ENCODE measurements around the gene SHANK3. TPM values are rescaled to one million over a fixed set of nuclear protein-coding genes. Genes with fewer than 3 reads are reported as not detected.

Gene SHANK3
- total and polyA plus RNA-seq, 2 experiments from 2014 or later: 0.52 to 4.9 TPM

- DNase-seq (ENCODE audit: low spot score) (no peak), ATAC-seq (no peak)
- Histone ChIP-seq H3K36me3 (ENCODE audit: insufficient read depth) (no peaks in the 10 kb centered on the region), H3K79me2 (replicated peaks; ENCODE audit: insufficient read depth) (no peaks in the 10 kb centered on the region), H2AFZ (no peak overlapping the region), H3K9me2 (ENCODE audit: insufficient read depth) (no peaks in the 10 kb centered on the region), H3K4me3 (no peak overlapping the region), H3K4me1 (ENCODE audit: insufficient read depth) (no peaks in the 10 kb centered on the region), H3K4me2 (no peak overlapping the region), H4K20me1 (replicated peaks; ENCODE audit: insufficient read depth) (no peaks in the 10 kb centered on the region; the same call in 1 of the 2 replicates), H3F3A (replicated peaks; ENCODE audit: low read depth) (0 out of 2 replicates have a peak, but pooled peaks cover 3% of the 10 kb centered on the region), H3K27me3 (ENCODE audit: insufficient read depth) (peaks cover 17% of the 10 kb centered on the region), H3K27ac (ENCODE audit: low read depth) (no peak overlapping the region)
- Mint-ChIP-seq H3K9me3 (peaks cover 14% of the 10 kb centered on the region), H3K4me1 (peaks cover 7% of the 10 kb centered on the region), H3K27me3 (ENCODE audit: insufficient read depth, low read depth, poor library complexity) (peaks cover 33% of the 10 kb centered on the region), H3K36me3 (ENCODE audit: low read depth) (peaks cover 17% of the 10 kb centered on the region), H3K27ac (no peak overlapping the region), H3K4me3 (no peak overlapping the region)
- TF ChIP-seq EZH2phosphoT487 (IDR thresholded peaks at IDR 0.05; ENCODE audit: unreplicated experiment) (no peak), CREB1 (CRISPR knock-in tag; IDR thresholded peaks at IDR 0.05; ENCODE audit: low read depth) (no peak), ZNF331 (CRISPR knock-in tag; IDR thresholded peaks at IDR 0.05; ENCODE audit: low read depth) (no peak), ETS1 (IDR thresholded peaks at IDR 0.05) (no peak), CTCF (conservative IDR thresholded peaks at IDR 0.05; ENCODE audit: low read depth in 2 of 2) (no peak), POLR2AphosphoS5 (IDR thresholded peaks at IDR 0.05; ENCODE audit: low read depth) (no peak), JUNB (IDR thresholded peaks at IDR 0.05; ENCODE audit: unreplicated experiment) (no peak), ZNF114 (CRISPR knock-in tag; IDR thresholded peaks at IDR 0.05) (no peak), NANOG (IDR thresholded peaks at IDR 0.05; ENCODE audit: borderline replicate concordance) (no peak), STAT1 (IDR thresholded peaks at IDR 0.05; ENCODE audit: unreplicated experiment) (no peak), EZH2 (IDR thresholded peaks at IDR 0.05; ENCODE audit: low read depth, unreplicated experiment) (no peak)
- TF ChIP-seq, protein P1, sequence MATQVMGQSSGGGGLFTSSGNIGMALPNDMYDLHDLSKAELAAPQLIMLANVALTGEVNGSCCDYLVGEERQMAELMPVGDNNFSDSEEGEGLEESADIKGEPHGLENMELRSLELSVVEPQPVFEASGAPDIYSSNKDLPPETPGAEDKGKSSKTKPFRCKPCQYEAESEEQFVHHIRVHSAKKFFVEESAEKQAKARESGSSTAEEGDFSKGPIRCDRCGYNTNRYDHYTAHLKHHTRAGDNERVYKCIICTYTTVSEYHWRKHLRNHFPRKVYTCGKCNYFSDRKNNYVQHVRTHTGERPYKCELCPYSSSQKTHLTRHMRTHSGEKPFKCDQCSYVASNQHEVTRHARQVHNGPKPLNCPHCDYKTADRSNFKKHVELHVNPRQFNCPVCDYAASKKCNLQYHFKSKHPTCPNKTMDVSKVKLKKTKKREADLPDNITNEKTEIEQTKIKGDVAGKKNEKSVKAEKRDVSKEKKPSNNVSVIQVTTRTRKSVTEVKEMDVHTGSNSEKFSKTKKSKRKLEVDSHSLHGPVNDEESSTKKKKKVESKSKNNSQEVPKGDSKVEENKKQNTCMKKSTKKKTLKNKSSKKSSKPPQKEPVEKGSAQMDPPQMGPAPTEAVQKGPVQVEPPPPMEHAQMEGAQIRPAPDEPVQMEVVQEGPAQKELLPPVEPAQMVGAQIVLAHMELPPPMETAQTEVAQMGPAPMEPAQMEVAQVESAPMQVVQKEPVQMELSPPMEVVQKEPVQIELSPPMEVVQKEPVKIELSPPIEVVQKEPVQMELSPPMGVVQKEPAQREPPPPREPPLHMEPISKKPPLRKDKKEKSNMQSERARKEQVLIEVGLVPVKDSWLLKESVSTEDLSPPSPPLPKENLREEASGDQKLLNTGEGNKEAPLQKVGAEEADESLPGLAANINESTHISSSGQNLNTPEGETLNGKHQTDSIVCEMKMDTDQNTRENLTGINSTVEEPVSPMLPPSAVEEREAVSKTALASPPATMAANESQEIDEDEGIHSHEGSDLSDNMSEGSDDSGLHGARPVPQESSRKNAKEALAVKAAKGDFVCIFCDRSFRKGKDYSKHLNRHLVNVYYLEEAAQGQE (IDR thresholded peaks at IDR 0.05; ENCODE audit: unreplicated experiment): no peak
- TF ChIP-seq, protein P2, sequence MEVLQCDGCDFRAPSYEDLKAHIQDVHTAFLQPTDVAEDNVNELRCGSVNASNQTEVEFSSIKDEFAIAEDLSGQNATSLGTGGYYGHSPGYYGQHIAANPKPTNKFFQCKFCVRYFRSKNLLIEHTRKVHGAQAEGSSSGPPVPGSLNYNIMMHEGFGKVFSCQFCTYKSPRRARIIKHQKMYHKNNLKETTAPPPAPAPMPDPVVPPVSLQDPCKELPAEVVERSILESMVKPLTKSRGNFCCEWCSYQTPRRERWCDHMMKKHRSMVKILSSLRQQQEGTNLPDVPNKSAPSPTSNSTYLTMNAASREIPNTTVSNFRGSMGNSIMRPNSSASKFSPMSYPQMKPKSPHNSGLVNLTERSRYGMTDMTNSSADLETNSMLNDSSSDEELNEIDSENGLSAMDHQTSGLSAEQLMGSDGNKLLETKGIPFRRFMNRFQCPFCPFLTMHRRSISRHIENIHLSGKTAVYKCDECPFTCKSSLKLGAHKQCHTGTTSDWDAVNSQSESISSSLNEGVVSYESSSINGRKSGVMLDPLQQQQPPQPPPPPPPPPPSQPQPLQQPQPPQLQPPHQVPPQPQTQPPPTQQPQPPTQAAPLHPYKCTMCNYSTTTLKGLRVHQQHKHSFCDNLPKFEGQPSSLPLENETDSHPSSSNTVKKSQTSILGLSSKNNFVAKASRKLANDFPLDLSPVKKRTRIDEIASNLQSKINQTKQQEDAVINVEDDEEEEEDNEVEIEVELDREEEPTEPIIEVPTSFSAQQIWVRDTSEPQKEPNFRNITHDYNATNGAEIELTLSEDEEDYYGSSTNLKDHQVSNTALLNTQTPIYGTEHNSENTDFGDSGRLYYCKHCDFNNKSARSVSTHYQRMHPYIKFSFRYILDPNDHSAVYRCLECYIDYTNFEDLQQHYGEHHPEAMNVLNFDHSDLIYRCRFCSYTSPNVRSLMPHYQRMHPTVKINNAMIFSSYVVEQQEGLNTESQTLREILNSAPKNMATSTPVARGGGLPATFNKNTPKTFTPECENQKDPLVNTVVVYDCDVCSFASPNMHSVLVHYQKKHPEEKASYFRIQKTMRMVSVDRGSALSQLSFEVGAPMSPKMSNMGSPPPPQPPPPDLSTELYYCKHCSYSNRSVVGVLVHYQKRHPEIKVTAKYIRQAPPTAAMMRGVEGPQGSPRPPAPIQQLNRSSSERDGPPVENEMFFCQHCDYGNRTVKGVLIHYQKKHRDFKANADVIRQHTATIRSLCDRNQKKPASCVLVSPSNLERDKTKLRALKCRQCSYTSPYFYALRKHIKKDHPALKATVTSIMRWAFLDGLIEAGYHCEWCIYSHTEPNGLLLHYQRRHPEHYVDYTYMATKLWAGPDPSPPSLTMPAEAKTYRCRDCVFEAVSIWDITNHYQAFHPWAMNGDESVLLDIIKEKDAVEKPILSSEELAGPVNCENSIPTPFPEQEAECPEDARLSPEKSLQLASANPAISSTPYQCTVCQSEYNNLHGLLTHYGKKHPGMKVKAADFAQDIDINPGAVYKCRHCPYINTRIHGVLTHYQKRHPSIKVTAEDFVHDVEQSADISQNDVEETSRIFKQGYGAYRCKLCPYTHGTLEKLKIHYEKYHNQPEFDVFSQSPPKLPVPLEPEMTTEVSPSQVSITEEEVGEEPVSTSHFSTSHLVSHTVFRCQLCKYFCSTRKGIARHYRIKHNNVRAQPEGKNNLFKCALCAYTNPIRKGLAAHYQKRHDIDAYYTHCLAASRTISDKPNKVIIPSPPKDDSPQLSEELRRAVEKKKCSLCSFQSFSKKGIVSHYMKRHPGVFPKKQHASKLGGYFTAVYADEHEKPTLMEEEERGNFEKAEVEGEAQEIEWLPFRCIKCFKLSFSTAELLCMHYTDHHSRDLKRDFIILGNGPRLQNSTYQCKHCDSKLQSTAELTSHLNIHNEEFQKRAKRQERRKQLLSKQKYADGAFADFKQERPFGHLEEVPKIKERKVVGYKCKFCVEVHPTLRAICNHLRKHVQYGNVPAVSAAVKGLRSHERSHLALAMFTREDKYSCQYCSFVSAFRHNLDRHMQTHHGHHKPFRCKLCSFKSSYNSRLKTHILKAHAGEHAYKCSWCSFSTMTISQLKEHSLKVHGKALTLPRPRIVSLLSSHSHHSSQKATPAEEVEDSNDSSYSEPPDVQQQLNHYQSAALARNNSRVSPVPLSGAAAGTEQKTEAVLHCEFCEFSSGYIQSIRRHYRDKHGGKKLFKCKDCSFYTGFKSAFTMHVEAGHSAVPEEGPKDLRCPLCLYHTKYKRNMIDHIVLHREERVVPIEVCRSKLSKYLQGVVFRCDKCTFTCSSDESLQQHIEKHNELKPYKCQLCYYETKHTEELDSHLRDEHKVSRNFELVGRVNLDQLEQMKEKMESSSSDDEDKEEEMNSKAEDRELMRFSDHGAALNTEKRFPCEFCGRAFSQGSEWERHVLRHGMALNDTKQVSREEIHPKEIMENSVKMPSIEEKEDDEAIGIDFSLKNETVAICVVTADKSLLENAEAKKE (CRISPR knock-in tag; IDR thresholded peaks at IDR 0.05): no peak
Observed at GRCh38 chr22:50678218-50678650, 5.6 kb downstream of the SHANK3 start.
